B cell (primary cell): ENCODE measurements around the gene LSM7.

ENCODE experiments used
- EZH2 ChIP-seq: IDR thresholded peaks from 2 replicates; pipeline ENCODE4 v1.6.1; 2012; ENCODE audit warnings: borderline replicate concordance, low read depth, mild to moderate bottlenecking, moderate library complexity, low read length; ENCODE audit not compliant: insufficient read depth, poor library complexity, severe bottlenecking
- TF ChIP-seq, protein P1 (sequence below): fragments of 200-600 bp; IDR thresholded peaks from one replicate; pipeline ENCODE4 v1.8.0; 2022; ENCODE audit warnings: antibody characterized with exemption, mild to moderate bottlenecking

DNA sequence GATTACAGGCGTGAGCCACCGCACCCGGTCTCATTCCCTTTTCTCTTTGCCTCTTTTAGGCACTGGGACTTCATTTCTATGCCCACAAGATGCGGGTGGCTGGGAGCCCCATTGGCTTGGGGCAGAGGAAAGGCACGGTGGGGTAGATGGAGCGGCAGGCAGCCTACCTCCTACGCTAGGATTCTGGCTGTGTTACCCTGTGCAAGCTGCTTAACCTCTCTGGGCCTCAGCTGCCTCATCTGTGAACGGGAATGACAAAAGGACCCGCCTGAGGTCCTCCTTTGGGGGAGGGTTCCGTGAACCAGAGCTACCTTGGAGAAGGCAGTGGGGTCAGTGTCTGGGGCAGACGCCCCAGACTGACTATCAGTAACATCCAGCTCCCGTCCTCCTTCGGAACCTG is 11.1 kb downstream of the LSM7 start:
- TF ChIP-seq, protein P1, sequence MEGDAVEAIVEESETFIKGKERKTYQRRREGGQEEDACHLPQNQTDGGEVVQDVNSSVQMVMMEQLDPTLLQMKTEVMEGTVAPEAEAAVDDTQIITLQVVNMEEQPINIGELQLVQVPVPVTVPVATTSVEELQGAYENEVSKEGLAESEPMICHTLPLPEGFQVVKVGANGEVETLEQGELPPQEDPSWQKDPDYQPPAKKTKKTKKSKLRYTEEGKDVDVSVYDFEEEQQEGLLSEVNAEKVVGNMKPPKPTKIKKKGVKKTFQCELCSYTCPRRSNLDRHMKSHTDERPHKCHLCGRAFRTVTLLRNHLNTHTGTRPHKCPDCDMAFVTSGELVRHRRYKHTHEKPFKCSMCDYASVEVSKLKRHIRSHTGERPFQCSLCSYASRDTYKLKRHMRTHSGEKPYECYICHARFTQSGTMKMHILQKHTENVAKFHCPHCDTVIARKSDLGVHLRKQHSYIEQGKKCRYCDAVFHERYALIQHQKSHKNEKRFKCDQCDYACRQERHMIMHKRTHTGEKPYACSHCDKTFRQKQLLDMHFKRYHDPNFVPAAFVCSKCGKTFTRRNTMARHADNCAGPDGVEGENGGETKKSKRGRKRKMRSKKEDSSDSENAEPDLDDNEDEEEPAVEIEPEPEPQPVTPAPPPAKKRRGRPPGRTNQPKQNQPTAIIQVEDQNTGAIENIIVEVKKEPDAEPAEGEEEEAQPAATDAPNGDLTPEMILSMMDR = no peak
- no peak for TF ChIP-seq EZH2
